GM18505 (cell line): Measurements from ENCODE around the gene EHMT1.

Source experiments
- ATAC-seq: cut with Tn5 transposase; IDR thresholded peaks from one replicate; pipeline ENCODE4 v1.9.1; 2021; ENCODE audit not compliant: unreplicated experiment
- POLR2A ChIP-seq: IDR thresholded peaks from 4 replicates; pipeline ENCODE4 v1.6.1; 2011; ENCODE audit warnings: borderline replicate concordance; ENCODE audit not compliant: insufficient read depth, insufficient read length; ENCODE audit errors: extremely low read depth

The EHMT1 gene

DNA sequence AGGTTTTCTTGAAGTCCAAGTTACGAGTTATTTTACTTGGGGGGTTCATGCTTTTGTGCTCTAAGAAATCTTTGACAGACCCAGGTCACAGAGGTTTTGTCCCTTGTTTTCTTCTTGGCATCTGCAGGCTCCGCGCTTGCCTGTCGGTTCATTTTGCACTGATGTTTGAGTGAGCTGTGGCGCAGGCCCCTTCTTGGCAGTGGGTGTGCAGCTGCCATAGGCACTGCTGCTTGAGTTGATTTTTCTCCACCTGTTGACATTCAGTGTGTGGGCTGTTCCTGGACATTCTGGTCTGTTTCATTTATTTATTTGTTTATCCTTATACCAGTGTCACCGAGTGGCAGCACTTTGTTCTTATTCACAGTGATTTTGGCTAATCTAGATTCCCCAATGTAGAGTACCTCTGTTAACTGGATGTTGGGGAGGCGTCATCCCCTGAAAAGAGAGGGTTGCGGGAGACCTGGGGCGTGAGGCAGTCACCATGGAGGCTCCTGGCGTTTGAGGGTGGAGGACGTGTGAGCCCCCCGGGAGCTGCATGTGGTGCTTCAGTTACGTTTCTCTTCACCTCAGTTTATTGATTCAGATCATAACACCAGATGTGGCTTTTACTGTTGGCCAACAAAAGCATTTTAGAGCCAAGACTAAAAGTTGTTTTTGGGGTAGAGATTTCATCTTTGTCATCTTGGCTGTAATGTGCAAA, 137.4 kb downstream of the EHMT1 start:
- ATAC-seq: no peak
- no peak for TF ChIP-seq POLR2A

GRCh38 chr9:137757139-137757538, 138.3 kb downstream of the EHMT1 start:
- TF ChIP-seq POLR2A: no peak
- ATAC-seq: no peak

- no peak for ATAC-seq
- no peak for TF ChIP-seq POLR2A
These were observed 138.8 kb downstream of the EHMT1 start for GRCh38 chr9:137757613-137758029.

DNA sequence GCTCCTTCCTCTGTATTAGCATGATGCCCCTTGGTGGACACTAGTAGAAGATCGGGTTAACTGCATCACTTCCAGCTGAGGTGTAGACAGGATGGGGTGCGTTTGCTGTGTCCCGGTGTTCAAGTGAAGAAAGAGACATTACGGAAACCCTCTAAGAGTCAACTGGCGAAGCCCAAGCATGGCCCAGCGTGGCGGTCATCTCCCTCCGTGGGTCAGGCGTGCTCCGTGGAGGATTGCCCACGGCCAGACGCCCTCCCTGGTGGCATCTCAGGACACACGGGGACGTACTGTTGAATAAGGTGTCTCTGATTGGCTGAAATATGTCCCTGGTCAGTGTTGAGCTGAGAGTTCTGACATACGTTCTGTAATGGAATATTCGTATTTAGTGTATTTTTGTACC, 139.3 kb downstream of the EHMT1 start:
- no peak for TF ChIP-seq POLR2A
- ATAC-seq: no peak

DNA sequence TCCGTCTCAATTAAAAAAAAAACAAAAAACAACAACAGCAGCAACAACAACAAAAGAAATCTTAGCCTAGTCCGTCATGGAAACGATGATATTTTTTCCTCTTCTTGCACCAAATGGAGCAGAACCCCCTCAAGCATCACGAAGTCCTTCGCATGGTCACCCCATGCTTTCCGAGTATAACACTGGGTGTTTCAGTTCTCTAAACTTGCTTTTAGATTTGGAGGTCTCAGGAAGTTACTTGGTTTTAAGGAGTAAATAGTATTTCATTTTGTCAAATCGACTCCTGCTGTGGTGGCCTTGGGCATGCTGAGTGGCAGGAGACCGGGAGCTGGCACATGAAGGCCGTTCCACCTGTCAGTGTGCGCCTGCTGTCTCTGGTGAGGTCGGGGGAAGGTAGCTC, 140.3 kb downstream of the EHMT1 start:
- no peak for ATAC-seq

GRCh38 chr9:137759649-137760321, 141.0 kb downstream of the EHMT1 start:
- no peak for ATAC-seq
- no peak for TF ChIP-seq POLR2A

More for the DNA sequence above, 140.3 kb downstream of the EHMT1 start:
- no peak for TF ChIP-seq POLR2A

DNA sequence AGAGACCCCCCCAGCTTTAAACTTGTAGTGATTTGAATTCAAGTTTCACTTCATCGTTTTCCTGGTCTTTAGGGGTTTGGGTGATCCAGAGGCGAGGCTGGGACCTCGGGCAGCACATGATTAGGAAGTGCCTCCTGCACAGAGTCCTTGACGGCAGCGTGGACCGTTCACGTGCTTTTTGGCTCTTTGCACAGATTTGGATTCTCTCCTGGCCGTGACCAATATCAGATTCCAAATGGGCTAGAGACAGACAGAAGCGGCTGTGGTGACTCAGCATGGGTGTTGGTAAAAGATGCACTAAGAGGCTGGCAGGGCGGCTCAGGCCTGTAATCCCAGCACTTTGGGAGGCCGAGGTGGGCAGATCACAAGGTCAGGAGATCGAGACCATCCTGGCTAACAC, 141.6 kb downstream of the EHMT1 start:
- no peak for TF ChIP-seq POLR2A
- ATAC-seq: no peak

- ATAC-seq: no peak
- TF ChIP-seq POLR2A: peak; percentile 21
These were observed 142.2 kb downstream of the EHMT1 start for GRCh38 chr9:137761032-137761431.

DNA sequence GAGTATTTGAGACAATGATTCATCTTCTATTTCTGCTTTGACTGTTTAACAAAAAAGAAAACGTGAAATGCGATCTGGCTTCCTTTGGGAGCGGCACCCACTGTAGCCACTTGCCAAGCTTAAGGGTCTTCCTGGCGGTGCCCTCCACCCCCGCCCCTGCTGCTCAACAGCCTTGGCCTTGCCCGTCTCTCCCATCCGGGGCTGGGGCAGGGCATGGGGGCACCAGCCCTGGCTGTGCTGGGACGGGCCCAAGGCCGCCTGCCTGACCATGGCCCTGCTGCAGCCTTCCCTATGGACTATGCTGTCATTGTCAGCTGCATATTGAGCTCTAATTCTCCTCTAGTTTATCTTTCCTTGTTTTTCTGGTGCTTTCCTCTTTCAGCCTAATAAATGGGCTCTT, 143.0 kb downstream of the EHMT1 start:
- ATAC-seq: no peak

GRCh38 chr9:137762414-137763061, 143.7 kb downstream of the EHMT1 start:
- ATAC-seq: no peak
- TF ChIP-seq POLR2A: peak; percentile 27

More for the DNA sequence above, 143.0 kb downstream of the EHMT1 start:
- no peak for TF ChIP-seq POLR2A

DNA sequence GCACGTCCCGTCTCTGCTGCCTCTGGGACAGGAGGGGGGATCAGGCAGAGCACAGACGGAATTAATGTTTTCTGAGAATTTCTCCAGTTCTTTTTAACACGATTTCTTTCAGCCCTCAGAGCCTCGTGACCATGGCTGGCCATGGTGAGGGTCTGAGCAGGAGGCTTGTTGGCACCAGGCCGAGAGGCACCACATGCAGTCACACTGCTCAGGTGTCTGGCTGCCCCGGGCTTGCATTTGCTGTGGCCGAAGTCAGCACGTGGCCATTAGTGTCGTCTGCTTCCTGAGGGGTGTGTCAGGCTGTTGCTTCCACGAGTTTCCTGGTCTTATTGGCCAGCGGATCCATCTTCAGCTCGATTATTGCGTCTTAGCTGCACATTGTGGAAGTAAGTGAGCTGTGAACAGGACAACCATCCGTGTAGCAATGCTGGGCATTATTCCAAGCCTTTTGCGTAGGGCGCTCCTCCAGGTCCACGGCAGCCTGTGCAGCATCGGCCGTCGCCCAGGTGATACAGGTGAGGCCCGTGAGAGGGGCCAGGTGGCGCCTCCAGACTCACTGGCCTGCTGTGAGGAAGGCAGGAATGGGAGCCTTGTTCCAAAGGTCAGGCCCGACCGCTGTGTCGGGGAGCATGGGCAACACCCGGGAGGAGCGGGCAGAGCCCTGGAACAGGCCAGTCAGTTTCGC, 144.6 kb downstream of the EHMT1 start:
- no peak for ATAC-seq
- TF ChIP-seq POLR2A: no peak

DNA sequence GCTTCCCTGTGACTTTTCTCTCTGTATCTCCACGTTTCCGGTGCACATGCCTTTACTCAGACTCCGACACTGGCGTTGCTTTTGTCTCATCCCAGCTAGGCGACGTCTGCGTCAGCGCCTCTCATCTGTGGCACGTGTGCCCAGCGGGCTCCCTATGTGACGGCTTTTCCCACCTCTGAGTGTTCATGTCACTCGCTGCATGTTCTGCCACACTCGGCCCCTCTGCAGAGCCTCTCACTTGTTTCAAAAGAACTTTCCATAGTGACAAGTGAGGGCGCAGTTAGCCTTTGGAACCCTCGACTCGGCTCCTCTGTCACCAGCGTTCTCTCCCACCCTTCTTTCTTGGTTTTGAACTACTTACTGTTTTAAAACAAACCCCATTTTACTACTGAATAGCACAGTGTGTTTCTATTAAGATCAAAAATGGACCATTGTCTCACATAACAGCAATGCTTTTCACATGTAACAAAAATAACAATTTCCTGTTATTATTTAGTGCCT, 145.4 kb downstream of the EHMT1 start:
- no peak for ATAC-seq
- no peak for TF ChIP-seq POLR2A

GRCh38 chr9:137764981-137765380, 146.2 kb downstream of the EHMT1 start:
- no peak for ATAC-seq
- no peak for TF ChIP-seq POLR2A
